ENCODE data around the gene MLLT3.

Gene MLLT3

GRCh38 chr9:20513126-20513913, 109.0 kb downstream of the MLLT3 start:
- no peak overlapping the region for H3K4me3 ChIP-seq (ENCODE audit: control insufficient read depth, low read depth, low read length)
- no peak for DNase-seq (ENCODE audit: low read depth)
- no peak for TF ChIP-seq CTCF (IDR thresholded peaks at IDR 0.05; ENCODE audit: control insufficient read depth, insufficient read depth, low read depth, low read length, missing control alignments)

- TF ChIP-seq CTCF (IDR thresholded peaks at IDR 0.05; ENCODE audit: control insufficient read depth, insufficient read depth, low read depth, low read length, missing control alignments) = no peak
- peak; percentile 4 for DNase-seq (ENCODE audit: low read depth)
- H3K4me3 ChIP-seq (ENCODE audit: control insufficient read depth, low read depth, low read length) = no peak overlapping the region
These were observed 109.7 kb downstream of the MLLT3 start for GRCh38 chr9:20512636-20513035.

- H3K4me3 ChIP-seq (ENCODE audit: control insufficient read depth, low read depth, low read length) = no peak overlapping the region
These were observed 110.2 kb downstream of the MLLT3 start for GRCh38 chr9:20512106-20512505.

GRCh38 chr9:20511686-20512085, 110.6 kb downstream of the MLLT3 start:
- H3K4me3 ChIP-seq (ENCODE audit: control insufficient read depth, low read depth, low read length) = no peak overlapping the region
- TF ChIP-seq CTCF (IDR thresholded peaks at IDR 0.05; ENCODE audit: control insufficient read depth, insufficient read depth, low read depth, low read length, missing control alignments) = no peak
- DNase-seq (ENCODE audit: low read depth) = no peak

More at GRCh38 chr9:20512106-20512505, 110.2 kb downstream of the MLLT3 start:
- DNase-seq (ENCODE audit: low read depth) = peak; percentile 47
- TF ChIP-seq CTCF (IDR thresholded peaks at IDR 0.05; ENCODE audit: control insufficient read depth, insufficient read depth, low read depth, low read length, missing control alignments) = no peak

GRCh38 chr9:20509466-20509865, 112.8 kb downstream of the MLLT3 start:
- no peak for TF ChIP-seq CTCF (IDR thresholded peaks at IDR 0.05; ENCODE audit: control insufficient read depth, insufficient read depth, low read depth, low read length, missing control alignments)
- DNase-seq (ENCODE audit: low read depth) = no peak
- H3K4me3 ChIP-seq (ENCODE audit: control insufficient read depth, low read depth, low read length) = no peak overlapping the region

- TF ChIP-seq CTCF (IDR thresholded peaks at IDR 0.05; ENCODE audit: control insufficient read depth, insufficient read depth, low read depth, low read length, missing control alignments) = no peak
- H3K4me3 ChIP-seq (ENCODE audit: control insufficient read depth, low read depth, low read length) = no peak overlapping the region
- no peak for DNase-seq (ENCODE audit: low read depth)
These were observed 114.1 kb downstream of the MLLT3 start for GRCh38 chr9:20508242-20508641.
